Transverse colon (tissue), 4 donors: ENCODE measurements around the gene SLC37A4.

Source experiments
- CTCF ChIP-seq, 5 experiments: fragments of 200-600 bp in 3 of 5; fragments of 450-650 bp in 2 of 5; sonication (generic) in 3 of 5; IDR thresholded peaks; 1 replicate in 2 of 5; 2 replicates in 3 of 5; pipeline ENCODE4 v1.5.1; 2016 to 2017; ENCODE audit warnings: antibody characterized with exemption in 5 of 5, inconsistent platforms in 3 of 5, mild to moderate bottlenecking in 2 of 5, moderate library complexity in 1 of 5
- EP300 ChIP-seq: sonication (generic); formaldehyde crosslinking; IDR thresholded peaks from one replicate; pipeline ENCODE4 v1.6.1; 2017; ENCODE audit warnings: antibody characterized with exemption, low read depth
- POLR2A ChIP-seq: fragments of 450-650 bp; IDR thresholded peaks from one replicate; pipeline ENCODE4 v1.6.1; 2016; ENCODE audit warnings: antibody characterized with exemption, mild to moderate bottlenecking, moderate library complexity
- POLR2AphosphoS5 ChIP-seq, 3 donors: sonication (generic); formaldehyde crosslinking; IDR thresholded peaks; one replicate each; pipeline ENCODE4 v1.6.1; 2016; ENCODE audit warnings: antibody characterized with exemption in 3 of 3

GRCh38 chr11:119000906-119001305, 29.8 kb downstream of the SLC37A4 start:
- TF ChIP-seq CTCF (IDR thresholded peaks at IDR 0.05) (no peak), EP300 (no peak), POLR2AphosphoS5 (IDR thresholded peaks at IDR 0.05) (no peak), POLR2A (no peak)
